Putamen (tissue), 1 donor: ENCODE data around the gene UBE2G1.
"Not testable (repeated sequence)": the region's sequence is repeated elsewhere in the genome, so short reads cannot be mapped to it uniquely, and the experiment has no call there.

Experiments
- DNase-seq: peaks from one replicate; pipeline ENCODE4 v3.0.0-alpha.2; 2016; ENCODE audit warnings: low spot score

The UBE2G1 gene, protein sequence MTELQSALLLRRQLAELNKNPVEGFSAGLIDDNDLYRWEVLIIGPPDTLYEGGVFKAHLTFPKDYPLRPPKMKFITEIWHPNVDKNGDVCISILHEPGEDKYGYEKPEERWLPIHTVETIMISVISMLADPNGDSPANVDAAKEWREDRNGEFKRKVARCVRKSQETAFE

DNA sequence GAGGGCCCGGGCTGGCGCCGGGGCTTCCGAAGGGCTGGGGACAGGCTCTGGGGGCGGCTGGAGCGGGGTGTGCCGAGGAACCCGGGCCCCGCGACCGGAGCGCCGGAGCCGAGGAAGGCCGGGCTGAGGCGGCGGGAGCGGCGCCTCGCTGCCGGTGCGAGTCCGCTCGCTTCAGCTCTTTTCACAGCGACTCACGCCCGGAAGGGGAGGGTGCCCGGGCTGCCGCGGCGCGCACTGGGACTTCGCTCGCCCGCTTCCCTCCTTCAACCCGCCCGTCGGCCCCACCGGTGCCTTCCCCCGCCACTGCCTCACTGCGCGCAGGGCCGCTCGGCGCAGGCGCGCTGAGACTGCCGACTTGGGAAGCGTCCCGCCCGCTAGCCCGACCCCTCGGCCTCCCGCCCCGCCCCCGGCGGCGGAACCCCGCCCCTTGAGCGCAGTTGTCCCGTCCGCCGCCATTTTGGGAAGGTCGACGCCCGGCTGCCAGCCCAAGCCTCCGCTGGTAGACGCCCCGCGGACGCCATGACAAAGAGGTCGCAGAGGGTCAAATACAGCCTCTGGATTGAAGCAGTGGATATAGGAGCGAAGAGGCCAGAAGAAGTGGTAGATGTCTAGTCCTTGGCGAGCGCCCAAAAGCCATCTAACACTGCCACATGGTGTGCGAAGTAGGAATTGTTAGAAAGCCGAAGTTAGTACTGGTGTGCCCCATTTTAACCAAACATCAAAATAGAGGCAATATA is at the start of gene UBE2G1:
TSS of gene UBE2G1 (minus strand) at position 349 of the 737 bp plus-strand sequence. CDS start 359 bp downstream, outside the sequence.
- peak; percentile 98 for DNase-seq

GRCh38 chr17:4412933-4413831 is 46.7 kb upstream of the UBE2G1 start:
- DNase-seq, result peak; percentile 79

GRCh38 chr17:4411201-4411600 is 44.7 kb upstream of the UBE2G1 start:
- DNase-seq, result no peak

GRCh38 chr17:4409659-4410058 is 43.2 kb upstream of the UBE2G1 start:
- DNase-seq, result no peak

GRCh38 chr17:4407851-4408250 is 41.4 kb upstream of the UBE2G1 start:
- no peak for DNase-seq

DNA sequence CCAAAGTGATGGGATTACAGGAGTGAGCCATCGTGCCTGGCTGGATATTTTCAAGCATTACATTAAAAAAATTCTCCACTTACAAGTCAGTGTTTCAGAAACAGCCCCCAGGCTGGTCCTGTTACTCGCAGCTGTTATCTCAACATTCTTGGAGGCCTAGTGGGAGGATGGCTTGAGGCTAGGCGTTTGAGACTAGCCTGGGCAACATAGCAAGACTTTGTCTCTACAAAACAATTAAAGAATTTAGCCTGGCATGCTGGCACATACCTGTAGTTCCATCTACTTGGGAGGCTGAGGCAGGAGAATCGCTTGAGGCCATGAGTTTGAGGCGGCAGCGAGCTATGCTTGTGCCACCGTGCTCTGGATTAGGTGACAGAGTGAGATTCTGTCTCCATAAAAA is 40.7 kb upstream of the UBE2G1 start:
- DNase-seq, result no peak

DNA sequence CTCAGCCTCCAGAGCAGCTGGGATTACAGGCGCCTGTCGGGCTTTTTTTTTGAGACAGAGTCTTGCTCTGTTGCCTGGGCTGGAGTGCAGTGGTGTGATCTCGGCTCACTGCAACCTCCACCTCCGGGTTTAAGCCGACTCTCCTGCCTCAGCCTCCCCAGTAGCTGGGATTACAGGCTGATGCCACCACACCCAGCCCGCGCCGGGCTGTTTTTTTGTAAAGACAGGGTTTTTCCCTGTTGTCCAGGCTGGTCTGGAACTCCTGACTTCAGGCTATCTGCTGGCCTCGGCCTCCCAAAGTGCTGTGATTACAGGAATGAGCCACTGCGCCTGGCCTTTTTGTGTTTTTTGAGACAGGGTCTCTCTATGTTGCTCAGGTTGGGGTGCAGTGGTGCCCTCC is 39.9 kb upstream of the UBE2G1 start:
- no peak for DNase-seq

DNA sequence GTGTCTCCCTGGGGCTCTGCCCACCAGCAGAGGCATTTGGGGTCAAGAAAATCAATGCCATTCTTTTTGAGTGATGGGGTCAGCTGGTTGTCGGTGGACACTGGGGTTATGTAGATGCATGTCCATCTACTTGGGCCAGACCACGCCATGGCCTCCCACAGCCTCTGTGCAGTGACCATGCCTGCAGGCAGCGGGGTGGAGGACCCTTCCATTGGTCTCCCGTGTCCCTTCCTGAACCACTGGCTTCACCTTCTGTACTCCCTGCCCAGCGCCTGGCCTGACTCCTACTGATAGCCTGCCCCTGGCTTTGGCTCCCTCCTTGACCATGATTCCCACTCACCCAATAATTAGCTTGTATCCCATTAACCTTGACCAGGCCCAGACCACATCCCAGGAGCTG is 39.2 kb upstream of the UBE2G1 start:
- no peak for DNase-seq

GRCh38 chr17:4405038-4405669 is 38.7 kb upstream of the UBE2G1 start:
- DNase-seq, result no peak

GRCh38 chr17:4397840-4398239 is 31.4 kb upstream of the UBE2G1 start:
- DNase-seq, result no peak

GRCh38 chr17:4395111-4395478 is 28.6 kb upstream of the UBE2G1 start:
- DNase-seq, result no peak

GRCh38 chr17:4394208-4395110 is 28.0 kb upstream of the UBE2G1 start:
- DNase-seq, result no peak

DNA sequence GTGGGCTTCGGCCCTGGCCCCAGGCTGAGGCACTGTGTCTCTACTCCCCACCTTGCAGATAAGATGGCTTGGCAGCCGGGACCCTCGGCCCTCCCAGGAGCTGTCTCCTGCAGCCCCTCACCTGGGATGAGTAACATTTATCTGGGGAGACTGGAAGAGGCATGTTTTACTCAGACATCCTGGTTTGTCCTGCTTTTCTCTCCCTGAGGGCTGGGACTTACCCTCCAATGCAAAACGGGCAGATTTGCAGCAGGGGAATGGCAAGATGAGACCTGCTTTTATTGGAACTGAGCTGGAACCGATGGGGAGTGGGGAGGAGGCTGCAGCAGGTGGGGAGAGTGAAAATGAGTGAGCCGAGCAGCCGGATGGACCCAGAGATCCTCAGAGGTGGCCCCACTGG is 27.3 kb upstream of the UBE2G1 start:
- no peak for DNase-seq

DNA sequence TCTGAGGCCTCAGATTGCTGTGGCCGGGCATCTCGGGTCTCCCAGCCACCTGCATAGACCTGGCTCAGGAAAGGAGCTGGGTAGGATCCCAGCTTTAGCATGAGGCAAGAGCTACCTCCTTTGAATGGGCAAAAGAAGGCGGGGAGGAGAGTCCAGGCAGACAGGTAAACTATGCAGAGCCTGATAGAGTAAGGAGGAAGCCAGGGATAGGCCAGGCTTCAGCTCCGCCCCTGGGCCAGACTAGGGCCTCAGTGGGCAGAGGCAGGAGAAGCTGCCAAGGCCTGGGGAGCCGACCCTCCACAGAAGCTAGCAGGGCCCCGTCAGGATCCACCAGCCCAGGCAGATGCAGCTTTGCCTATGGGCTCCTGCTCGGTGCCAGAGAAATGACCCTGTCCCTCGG is 22.6 kb upstream of the UBE2G1 start:
- no peak for DNase-seq

DNA sequence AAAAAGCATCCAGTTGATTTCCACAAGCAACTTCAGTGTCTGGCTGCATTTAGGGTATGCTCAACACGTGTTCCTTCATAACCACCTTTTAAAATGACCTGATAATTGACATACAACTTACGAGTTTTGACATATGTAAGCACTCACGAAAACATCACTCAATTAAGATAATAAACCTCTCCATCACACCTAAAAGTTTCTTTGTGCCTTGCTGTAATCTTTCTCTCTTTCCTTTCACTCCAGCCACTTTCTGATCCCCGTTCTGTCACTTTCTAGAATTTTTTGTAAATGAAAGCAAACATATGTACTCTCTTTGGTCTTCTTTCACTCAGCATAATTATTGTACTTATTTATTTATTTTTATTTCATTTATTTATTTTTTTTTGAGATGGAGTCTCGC is 20.7 kb upstream of the UBE2G1 start:
- DNase-seq, result no peak

GRCh38 chr17:4386406-4386805 is 19.9 kb upstream of the UBE2G1 start:
- no peak for DNase-seq

GRCh38 chr17:4381690-4382671 is 15.5 kb upstream of the UBE2G1 start:
- no peak for DNase-seq

DNA sequence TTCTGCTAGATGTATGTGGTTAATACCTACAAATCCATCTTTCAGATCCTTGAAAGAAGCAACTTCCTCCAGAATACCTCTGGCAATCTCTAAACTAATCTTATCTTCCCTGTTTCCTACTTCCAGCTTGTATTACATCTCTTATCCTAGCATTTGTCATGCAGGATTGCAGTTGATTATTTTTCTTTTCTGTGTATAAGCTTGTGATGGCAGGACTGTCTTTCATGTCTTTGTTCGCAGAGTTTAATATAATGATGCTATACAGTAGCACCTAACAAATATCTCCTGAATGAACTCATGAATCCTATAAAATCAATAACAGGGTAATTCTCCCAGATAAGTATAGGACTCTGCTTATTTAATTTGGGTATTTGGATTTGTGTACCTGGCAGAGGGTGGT is 12.2 kb upstream of the UBE2G1 start:
- no peak for DNase-seq

- DNase-seq, result not testable (repeated sequence)
Measured at GRCh38 chr17:4377247-4377646, 10.8 kb upstream of the UBE2G1 start.

- not testable (repeated sequence) for DNase-seq
Measured at GRCh38 chr17:4375796-4376440, 9.4 kb upstream of the UBE2G1 start.
